LNCAP (cell line): Measurements from ENCODE around the gene TBC1D23.

Experiments used
- TF ChIP-seq, protein P1 (sequence below): fragments of 450-650 bp; IDR thresholded peaks from 2 replicates; pipeline ENCODE4 v1.5.1; 2017; ENCODE audit warnings: mild to moderate bottlenecking

The TBC1D23 gene

DNA sequence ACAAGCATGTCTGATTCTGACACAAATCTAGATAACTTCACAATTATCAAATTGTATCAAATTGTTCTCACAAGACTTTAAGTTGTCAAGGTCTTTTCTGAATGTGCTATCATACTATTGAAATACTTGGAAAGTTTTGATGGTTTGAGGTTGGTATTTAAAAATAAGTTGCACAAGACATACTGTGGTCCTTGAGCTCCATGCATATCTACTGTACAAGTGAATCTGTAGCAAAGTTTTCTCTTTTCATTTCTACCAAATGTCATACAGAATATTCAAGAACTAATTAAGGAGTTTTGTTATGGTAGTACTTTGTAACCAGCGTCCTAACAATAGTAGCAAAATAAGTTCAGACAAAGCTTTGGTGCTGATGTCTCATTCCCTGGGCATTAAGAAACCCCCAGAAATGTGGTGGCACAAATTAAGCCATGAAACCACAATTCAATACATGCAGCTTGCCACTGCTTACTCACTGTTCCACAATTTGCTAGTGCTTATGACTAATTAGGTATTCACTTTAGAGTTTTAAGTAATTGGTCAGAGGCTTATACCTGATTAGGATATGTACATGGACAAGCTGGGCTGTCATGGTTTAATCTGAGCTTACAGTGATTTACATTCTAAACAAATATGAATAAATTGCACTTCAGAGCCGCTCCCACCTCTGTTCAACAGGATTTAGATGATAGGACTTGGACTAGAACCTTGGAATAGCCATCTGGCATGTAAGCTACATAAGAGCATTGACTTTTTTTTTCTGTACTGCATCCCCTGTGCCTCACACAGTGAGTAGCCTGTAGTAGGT lies 8.8 kb downstream of the TBC1D23 start:
- TF ChIP-seq, protein P1, sequence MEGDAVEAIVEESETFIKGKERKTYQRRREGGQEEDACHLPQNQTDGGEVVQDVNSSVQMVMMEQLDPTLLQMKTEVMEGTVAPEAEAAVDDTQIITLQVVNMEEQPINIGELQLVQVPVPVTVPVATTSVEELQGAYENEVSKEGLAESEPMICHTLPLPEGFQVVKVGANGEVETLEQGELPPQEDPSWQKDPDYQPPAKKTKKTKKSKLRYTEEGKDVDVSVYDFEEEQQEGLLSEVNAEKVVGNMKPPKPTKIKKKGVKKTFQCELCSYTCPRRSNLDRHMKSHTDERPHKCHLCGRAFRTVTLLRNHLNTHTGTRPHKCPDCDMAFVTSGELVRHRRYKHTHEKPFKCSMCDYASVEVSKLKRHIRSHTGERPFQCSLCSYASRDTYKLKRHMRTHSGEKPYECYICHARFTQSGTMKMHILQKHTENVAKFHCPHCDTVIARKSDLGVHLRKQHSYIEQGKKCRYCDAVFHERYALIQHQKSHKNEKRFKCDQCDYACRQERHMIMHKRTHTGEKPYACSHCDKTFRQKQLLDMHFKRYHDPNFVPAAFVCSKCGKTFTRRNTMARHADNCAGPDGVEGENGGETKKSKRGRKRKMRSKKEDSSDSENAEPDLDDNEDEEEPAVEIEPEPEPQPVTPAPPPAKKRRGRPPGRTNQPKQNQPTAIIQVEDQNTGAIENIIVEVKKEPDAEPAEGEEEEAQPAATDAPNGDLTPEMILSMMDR, result no peak

DNA sequence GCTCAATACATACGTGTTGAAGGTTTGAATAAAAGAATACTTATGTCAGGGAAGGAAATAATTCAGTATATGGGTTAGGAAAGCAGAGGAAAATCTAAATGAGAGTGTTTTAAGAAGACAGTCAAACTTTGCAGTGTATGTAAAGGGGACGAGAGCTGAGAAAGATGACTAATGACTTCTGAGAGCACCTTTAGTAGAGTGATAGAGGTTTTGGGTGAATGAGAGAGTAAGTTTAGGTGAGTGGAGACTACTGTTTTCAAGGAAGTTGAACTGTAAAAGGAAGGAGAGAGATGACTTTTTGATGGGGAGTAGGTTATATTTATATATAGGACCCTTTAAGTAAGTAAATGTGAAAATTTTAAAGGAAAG lies 9.4 kb downstream of the TBC1D23 start:
- TF ChIP-seq, protein P1, result no peak

DNA sequence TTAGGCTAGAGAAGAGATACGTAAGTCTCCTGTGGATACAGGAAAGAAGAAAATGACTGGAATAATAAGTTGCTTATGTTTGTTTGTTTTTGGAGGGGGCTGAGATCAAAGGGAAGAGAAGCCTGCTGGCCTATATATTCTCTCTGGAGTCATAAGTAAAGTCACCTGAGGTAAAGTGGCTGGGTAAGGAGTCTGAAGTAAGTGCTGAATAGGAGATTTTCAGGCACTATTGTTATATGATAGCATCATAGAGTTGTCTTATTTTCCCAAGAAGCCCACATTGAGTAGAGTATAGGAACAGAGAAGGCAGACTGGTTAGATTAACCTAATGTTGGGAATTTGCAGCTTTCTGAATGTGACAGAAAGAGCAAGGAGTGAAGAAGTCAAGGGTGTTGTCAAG lies 10.7 kb downstream of the TBC1D23 start:
- TF ChIP-seq, protein P1, result no peak

DNA sequence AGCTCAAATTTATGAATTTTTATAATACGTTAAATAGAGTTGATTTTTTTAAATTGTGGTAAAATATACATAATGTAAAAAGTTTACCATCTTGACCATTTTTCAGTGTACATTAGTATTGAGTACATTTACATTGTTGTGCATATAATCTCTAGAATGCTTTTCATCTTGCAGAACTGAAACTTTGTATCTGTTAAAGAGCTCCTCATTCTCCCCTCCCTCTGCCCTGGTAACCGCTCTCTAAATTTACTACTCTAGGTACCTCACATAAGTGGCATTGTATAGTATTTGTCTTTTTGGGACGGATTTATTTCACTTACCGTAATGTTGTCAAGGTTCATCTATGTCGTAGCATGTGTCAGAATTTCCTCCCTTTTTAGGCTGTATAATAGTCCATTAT lies 13.6 kb downstream of the TBC1D23 start:
- TF ChIP-seq, protein P1, result no peak

DNA sequence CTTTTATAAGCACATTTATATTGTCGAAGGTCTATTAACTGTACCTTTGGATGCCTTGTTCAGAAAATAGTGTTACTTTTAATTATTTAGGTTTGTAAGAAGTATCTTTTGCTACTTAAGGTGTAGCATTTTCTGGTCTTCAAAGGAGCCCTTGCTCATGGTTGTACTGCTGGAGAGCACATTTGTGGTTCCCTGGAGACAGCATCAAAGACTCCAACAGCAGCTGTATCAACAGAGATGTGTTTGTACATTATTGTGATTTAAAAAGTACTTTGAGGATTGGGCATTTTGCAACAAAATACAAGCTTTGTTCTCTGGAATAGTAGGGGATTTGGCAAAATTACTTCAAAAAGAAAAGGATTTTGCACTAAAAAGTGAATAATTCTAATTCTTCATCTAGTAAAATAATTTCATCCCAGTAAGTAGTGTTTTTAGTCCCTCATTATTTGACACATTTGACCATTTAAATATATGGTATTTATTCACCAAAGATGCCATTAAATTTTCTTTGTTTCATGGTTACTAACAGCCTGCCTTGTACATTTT lies 16.5 kb downstream of the TBC1D23 start:
- TF ChIP-seq, protein P1, result no peak

DNA sequence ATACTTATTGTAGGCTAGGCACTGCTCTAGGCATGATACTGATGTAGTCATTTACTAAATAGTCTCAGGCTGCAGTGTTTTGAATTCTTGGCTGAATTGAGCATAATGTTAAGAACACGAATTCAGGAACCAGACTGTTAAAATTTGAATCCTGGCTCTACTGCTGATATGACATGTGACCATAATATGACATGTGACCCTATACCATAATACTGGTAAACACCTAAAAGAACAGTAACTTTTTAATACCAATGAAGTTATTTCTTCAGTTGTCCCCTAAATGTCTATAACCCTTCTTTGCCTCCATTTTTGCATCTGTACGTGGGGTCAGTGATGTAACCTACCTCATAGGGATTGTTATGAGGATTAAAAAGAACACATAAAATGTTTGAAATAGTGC lies 18.1 kb downstream of the TBC1D23 start:
- TF ChIP-seq, protein P1, result no peak

DNA sequence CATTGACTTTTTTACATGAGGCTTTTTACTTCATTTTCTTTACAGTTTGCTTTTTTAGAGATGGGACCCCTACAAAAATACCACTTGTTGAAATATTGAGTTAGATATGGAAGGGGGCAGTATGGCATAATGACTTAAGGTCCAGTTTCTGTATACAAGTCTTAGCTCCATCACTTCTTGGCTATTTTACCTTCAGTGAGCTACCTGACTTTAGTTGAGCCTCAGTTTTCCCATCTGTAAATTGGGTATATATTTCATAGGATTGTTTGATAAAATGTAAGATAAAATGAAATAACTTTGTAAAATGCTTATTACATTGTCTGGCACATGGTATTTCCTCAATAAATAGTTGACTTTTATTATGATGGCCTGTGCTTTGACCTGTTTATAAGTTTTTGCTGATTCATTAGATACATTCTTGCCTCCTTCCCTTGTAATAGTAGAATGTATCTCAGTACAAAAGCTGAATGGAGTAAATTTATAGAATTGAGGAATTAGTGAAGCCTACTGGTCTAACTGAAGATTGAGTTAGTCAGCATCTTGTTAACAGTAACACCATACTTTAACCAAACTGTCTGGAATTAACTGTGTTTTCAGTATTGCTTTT lies 27.6 kb downstream of the TBC1D23 start:
- TF ChIP-seq, protein P1, result no peak
